ENCODE data around the gene PMS2.
"Not testable (repeated sequence)": the region's sequence is repeated elsewhere in the genome, so short reads cannot be mapped to it uniquely, and the experiment has no call there.

The PMS2 gene

GRCh38 chr7:6007386-6007785 lies 1.5 kb downstream of the PMS2 start:
- Mint-ChIP-seq H3K9me3 (no peaks in the 10 kb centered on the region), H3K4me1 (peaks cover 23% of the 10 kb centered on the region), H3K27ac (peak overlapping the region; percentile 35 to 84 (median 80)), H3K27me3 (ENCODE audit: low read depth) (no peaks in the 10 kb centered on the region), H3K36me3 (ENCODE audit: low read depth) (peaks cover 10% of the 10 kb centered on the region), H3K4me3 (peak overlapping the region; percentile 27 to 94 (median 91))
- TF ChIP-seq CTCF (IDR thresholded peaks at IDR 0.05; ENCODE audit: unreplicated experiment in 3 of 3), result no peak

GRCh38 chr7:5997210-5997808 lies 11.5 kb downstream of the PMS2 start:
- Mint-ChIP-seq H3K27me3 (ENCODE audit: low read depth) (no peaks in the 10 kb centered on the region), H3K4me1 (peaks cover 11% of the 10 kb centered on the region), H3K4me3 (no peak overlapping the region), H3K27ac (peak overlapping the region; percentile 36 to 57 (median 49)), H3K36me3 (ENCODE audit: low read depth) (peaks cover 61% of the 10 kb centered on the region), H3K9me3 (no peaks in the 10 kb centered on the region)
- TF ChIP-seq CTCF (IDR thresholded peaks at IDR 0.05; ENCODE audit: unreplicated experiment in 3 of 3), result peak; percentile 64 to 70 (median 67)

- not testable (repeated sequence) for H3K4me1 Mint-ChIP-seq; H3K4me3 Mint-ChIP-seq; H3K9me3 Mint-ChIP-seq; H3K27me3 Mint-ChIP-seq (ENCODE audit: low read depth); H3K27ac Mint-ChIP-seq
- H3K36me3 Mint-ChIP-seq (ENCODE audit: low read depth), result peaks cover 42% of the 10 kb centered on the region
Measured at GRCh38 chr7:5987061-5987460, 21.8 kb downstream of the PMS2 start.

GRCh38 chr7:5979680-5980314 lies 29.1 kb downstream of the PMS2 start:
- H3K4me3 Mint-ChIP-seq; H3K27me3 Mint-ChIP-seq (ENCODE audit: low read depth); H3K27ac Mint-ChIP-seq; H3K9me3 Mint-ChIP-seq; H3K4me1 Mint-ChIP-seq: not testable (repeated sequence)
- peaks cover 16% of the 10 kb centered on the region for H3K36me3 Mint-ChIP-seq (ENCODE audit: low read depth)

- H3K9me3 Mint-ChIP-seq; H3K4me3 Mint-ChIP-seq; H3K27ac Mint-ChIP-seq; H3K36me3 Mint-ChIP-seq (ENCODE audit: low read depth); H3K4me1 Mint-ChIP-seq; H3K27me3 Mint-ChIP-seq (ENCODE audit: low read depth): not testable (repeated sequence)
Measured at GRCh38 chr7:5973580-5973979, 35.3 kb downstream of the PMS2 start.

GRCh38 chr7:5970347-5970911 lies 38.4 kb downstream of the PMS2 start, which contains the start of gene RSPH10B:
Gene RSPH10B (minus strand): TSS chr7:5970689. CDS start chr7:5967116, 3,573 bp downstream.
- not testable (repeated sequence) for H3K36me3 Mint-ChIP-seq (ENCODE audit: low read depth); H3K27me3 Mint-ChIP-seq (ENCODE audit: low read depth); H3K27ac Mint-ChIP-seq; H3K4me3 Mint-ChIP-seq; H3K9me3 Mint-ChIP-seq; H3K4me1 Mint-ChIP-seq

- H3K27me3 Mint-ChIP-seq (ENCODE audit: low read depth); H3K27ac Mint-ChIP-seq; H3K36me3 Mint-ChIP-seq (ENCODE audit: low read depth); H3K4me3 Mint-ChIP-seq; H3K4me1 Mint-ChIP-seq; H3K9me3 Mint-ChIP-seq: not testable (repeated sequence)
Measured at GRCh38 chr7:5963810-5964209, 45.0 kb downstream of the PMS2 start.

GRCh38 chr7:5963205-5963604 lies 45.6 kb downstream of the PMS2 start:
- H3K27me3 Mint-ChIP-seq (ENCODE audit: low read depth); H3K36me3 Mint-ChIP-seq (ENCODE audit: low read depth); H3K4me1 Mint-ChIP-seq; H3K27ac Mint-ChIP-seq; H3K4me3 Mint-ChIP-seq; H3K9me3 Mint-ChIP-seq: not testable (repeated sequence)

- not testable (repeated sequence) for H3K9me3 Mint-ChIP-seq; H3K27ac Mint-ChIP-seq; H3K27me3 Mint-ChIP-seq (ENCODE audit: low read depth); H3K4me1 Mint-ChIP-seq; H3K4me3 Mint-ChIP-seq; H3K36me3 Mint-ChIP-seq (ENCODE audit: low read depth)
Measured at GRCh38 chr7:5934945-5935450, 73.9 kb downstream of the PMS2 start.

- not testable (repeated sequence) for H3K27me3 Mint-ChIP-seq (ENCODE audit: low read depth); H3K9me3 Mint-ChIP-seq; H3K4me1 Mint-ChIP-seq; H3K4me3 Mint-ChIP-seq; H3K36me3 Mint-ChIP-seq (ENCODE audit: low read depth)
- H3K27ac Mint-ChIP-seq, result peak overlapping the region in 2 of 3 experiments; percentile 28 to 50
Measured at GRCh38 chr7:5931905-5932644, 76.8 kb downstream of the PMS2 start.

GRCh38 chr7:5931250-5931649 lies 77.6 kb downstream of the PMS2 start:
- not testable (repeated sequence) for H3K27me3 Mint-ChIP-seq (ENCODE audit: low read depth); H3K4me1 Mint-ChIP-seq; H3K4me3 Mint-ChIP-seq; H3K9me3 Mint-ChIP-seq; H3K36me3 Mint-ChIP-seq (ENCODE audit: low read depth)
- peak overlapping the region in 1 of 3 experiments; percentile 87 for H3K27ac Mint-ChIP-seq

GRCh38 chr7:5930290-5930689 lies 78.6 kb downstream of the PMS2 start:
- not testable (repeated sequence) for H3K4me1 Mint-ChIP-seq; H3K36me3 Mint-ChIP-seq (ENCODE audit: low read depth); H3K27ac Mint-ChIP-seq; H3K27me3 Mint-ChIP-seq (ENCODE audit: low read depth); H3K9me3 Mint-ChIP-seq; H3K4me3 Mint-ChIP-seq
